Activated CD4-positive, alpha-beta T cell treated with anti-CD3 and anti-CD28 coated beads, Interleukin-2, amount 10 ng/mL, durations not matched to agents 24 days and 14 days (primary cell): Measurements from ENCODE around the gene NTPCR. TPM values are rescaled to one million over a fixed set of nuclear protein-coding genes. Genes with fewer than 3 reads are reported as not detected.
"Not testable (repeated sequence)": the region's sequence is repeated elsewhere in the genome, so short reads cannot be mapped to it uniquely, and the experiment has no call there.

Source experiments
- DNase-seq: peaks from one replicate; pipeline ENCODE4 v3.0.0; 2022
- H3K27ac Mint-ChIP-seq: one replicate; pipeline ENCODE4 v1.8.0; 2022; ENCODE audit warnings: mild to moderate bottlenecking, mixed read lengths
- H3K27me3 Mint-ChIP-seq: one replicate; pipeline ENCODE4 v1.8.0; 2022; ENCODE audit warnings: mixed read lengths
- H3K36me3 Mint-ChIP-seq: one replicate; pipeline ENCODE4 v1.8.0; 2022; ENCODE audit warnings: low read depth, mild to moderate bottlenecking, mixed read lengths
- H3K4me1 Mint-ChIP-seq: one replicate; pipeline ENCODE4 v1.8.0; 2021; ENCODE audit warnings: mixed read lengths
- H3K4me3 Mint-ChIP-seq: one replicate; pipeline ENCODE4 v1.8.0; 2022; ENCODE audit warnings: mild to moderate bottlenecking, moderate library complexity, mixed read lengths
- H3K9me3 Mint-ChIP-seq: one replicate; pipeline ENCODE4 v1.8.0; 2021; ENCODE audit warnings: mixed read lengths
- intact Hi-C: fragments of 100-400 bp; cut with micrococcal nuclease; formaldehyde crosslinking; loops from one replicate; pipeline ENCODE4 v1.15.1; 2023
- total RNA-seq: library from RNA; stranded (reverse); gene quantifications from 2 replicates; pipeline ENCODE4 v1.2.3, GENCODE V29; 2022

NTPCR gene
- 30.0 and 30.5 TPM in 2 replicates for total RNA-seq

- DNase-seq = peak; percentile 99
- H3K4me1 Mint-ChIP-seq = peaks cover 32% of the 10 kb centered on the region
- H3K36me3 Mint-ChIP-seq = peaks cover 7% of the 10 kb centered on the region
- intact Hi-C loops = loop anchor here (1.0 to 5.0 kb wide), 6 partner anchors 26 to 377 kb away; partner anchors contain the start of genes MAP10, MAP3K21, PCNX2 and SIPA1L2
- H3K4me3 Mint-ChIP-seq = peak within 1 kb of the TSS; percentile 94
- no peaks in the 10 kb centered on the region for H3K27me3 Mint-ChIP-seq
- H3K27ac Mint-ChIP-seq = peak within 1 kb of the TSS; percentile 93
- H3K9me3 Mint-ChIP-seq = peaks cover 9% of the 10 kb centered on the region
Measured at GRCh38 chr1:232950197-232951176, at the start of gene NTPCR. Gene NTPCR, plus strand, starts transcription at chr1:232950611. Its CDS starts 100 bp downstream, at chr1:232950711.

GRCh38 chr1:232900818-232901217 is 49.6 kb upstream of the NTPCR start:
- Mint-ChIP-seq H3K27me3 (no peaks in the 10 kb centered on the region), H3K27ac (no peak overlapping the region), H3K36me3 (peaks cover 1% of the 10 kb centered on the region), H3K4me1 (peaks cover 35% of the 10 kb centered on the region), H3K9me3 (peaks cover 3% of the 10 kb centered on the region), H3K4me3 (no peak overlapping the region)
- intact Hi-C loops = no loop called here
- DNase-seq = no peak

GRCh38 chr1:232901255-232901654 is 49.2 kb upstream of the NTPCR start:
- no peak overlapping the region for H3K27ac Mint-ChIP-seq

GRCh38 chr1:232902774-232903350 is 47.5 kb upstream of the NTPCR start:
- Mint-ChIP-seq H3K4me3 (no peak overlapping the region), H3K27ac (no peak overlapping the region), H3K4me1 (peaks cover 41% of the 10 kb centered on the region), H3K27me3 (no peaks in the 10 kb centered on the region), H3K9me3 (peaks cover 3% of the 10 kb centered on the region), H3K36me3 (peaks cover 1% of the 10 kb centered on the region)
- DNase-seq = no peak
- intact Hi-C loops = no loop called here

More at GRCh38 chr1:232901255-232901654, 49.2 kb upstream of the NTPCR start:
- DNase-seq = peak; percentile 69
- peaks cover 3% of the 10 kb centered on the region for H3K9me3 Mint-ChIP-seq
- peaks cover 38% of the 10 kb centered on the region for H3K4me1 Mint-ChIP-seq
- intact Hi-C loops = no loop called here
- peak overlapping the region; percentile 28 for H3K4me3 Mint-ChIP-seq
- peaks cover 1% of the 10 kb centered on the region for H3K36me3 Mint-ChIP-seq
- H3K27me3 Mint-ChIP-seq = no peaks in the 10 kb centered on the region

GRCh38 chr1:232904131-232904530 is 46.3 kb upstream of the NTPCR start:
- H3K4me1 Mint-ChIP-seq = peaks cover 42% of the 10 kb centered on the region
- no peaks in the 10 kb centered on the region for H3K9me3 Mint-ChIP-seq
- no peaks in the 10 kb centered on the region for H3K27me3 Mint-ChIP-seq
- H3K27ac Mint-ChIP-seq = no peak overlapping the region
- H3K4me3 Mint-ChIP-seq = no peak overlapping the region
- H3K36me3 Mint-ChIP-seq = no peaks in the 10 kb centered on the region
- intact Hi-C loops = no loop called here
- DNase-seq = no peak

GRCh38 chr1:232904566-232904965 is 45.8 kb upstream of the NTPCR start:
- H3K9me3 Mint-ChIP-seq = no peaks in the 10 kb centered on the region
- no peak overlapping the region for H3K4me3 Mint-ChIP-seq
- intact Hi-C loops = no loop called here
- DNase-seq = peak; percentile 73
- no peaks in the 10 kb centered on the region for H3K36me3 Mint-ChIP-seq
- H3K27me3 Mint-ChIP-seq = no peaks in the 10 kb centered on the region
- peak overlapping the region; percentile 57 for H3K27ac Mint-ChIP-seq
- H3K4me1 Mint-ChIP-seq = peaks cover 46% of the 10 kb centered on the region

GRCh38 chr1:232905331-232906034 is 44.9 kb upstream of the NTPCR start:
- Mint-ChIP-seq H3K27ac (peak overlapping the region; percentile 27), H3K4me1 (peaks cover 51% of the 10 kb centered on the region)

GRCh38 chr1:232906441-232906840 is 44.0 kb upstream of the NTPCR start:
- peaks cover 51% of the 10 kb centered on the region for H3K4me1 Mint-ChIP-seq

More at GRCh38 chr1:232905331-232906034, 44.9 kb upstream of the NTPCR start:
- no peaks in the 10 kb centered on the region for H3K36me3 Mint-ChIP-seq
- no peaks in the 10 kb centered on the region for H3K27me3 Mint-ChIP-seq
- peak overlapping the region; percentile 15 for H3K4me3 Mint-ChIP-seq
- H3K9me3 Mint-ChIP-seq = no peaks in the 10 kb centered on the region
- DNase-seq = peak; percentile 70
- intact Hi-C loops = no loop called here

GRCh38 chr1:232908831-232909230 is 41.6 kb upstream of the NTPCR start:
- no peak for DNase-seq
- Mint-ChIP-seq H3K36me3 (no peaks in the 10 kb centered on the region), H3K27ac (no peak overlapping the region), H3K27me3 (peaks cover 2% of the 10 kb centered on the region), H3K4me3 (no peak overlapping the region), H3K9me3 (no peaks in the 10 kb centered on the region), H3K4me1 (peaks cover 41% of the 10 kb centered on the region)
- intact Hi-C loops = no loop called here

More at GRCh38 chr1:232906441-232906840, 44.0 kb upstream of the NTPCR start:
- Mint-ChIP-seq H3K4me3 (no peak overlapping the region), H3K27ac (no peak overlapping the region), H3K36me3 (no peaks in the 10 kb centered on the region), H3K9me3 (no peaks in the 10 kb centered on the region), H3K27me3 (no peaks in the 10 kb centered on the region)
- no peak for DNase-seq
- intact Hi-C loops = no loop called here

GRCh38 chr1:232909752-232910151 is 40.7 kb upstream of the NTPCR start:
- DNase-seq = no peak
- Mint-ChIP-seq H3K27ac (no peak overlapping the region), H3K27me3 (peaks cover 4% of the 10 kb centered on the region), H3K4me3 (no peak overlapping the region), H3K9me3 (no peaks in the 10 kb centered on the region), H3K36me3 (no peaks in the 10 kb centered on the region), H3K4me1 (peaks cover 40% of the 10 kb centered on the region)
- intact Hi-C loops = no loop called here

GRCh38 chr1:232911027-232911599 is 39.3 kb upstream of the NTPCR start:
- H3K36me3 Mint-ChIP-seq = no peaks in the 10 kb centered on the region
- H3K4me1 Mint-ChIP-seq = peaks cover 30% of the 10 kb centered on the region
- no peak overlapping the region for H3K4me3 Mint-ChIP-seq
- intact Hi-C loops = no loop called here
- peaks cover 4% of the 10 kb centered on the region for H3K27me3 Mint-ChIP-seq
- no peaks in the 10 kb centered on the region for H3K9me3 Mint-ChIP-seq
- DNase-seq = no peak
- H3K27ac Mint-ChIP-seq = no peak overlapping the region

- Mint-ChIP-seq H3K4me1 (peaks cover 33% of the 10 kb centered on the region), H3K27me3 (peaks cover 4% of the 10 kb centered on the region), H3K9me3 (peaks cover 9% of the 10 kb centered on the region), H3K4me3 (no peak overlapping the region), H3K36me3 (no peaks in the 10 kb centered on the region), H3K27ac (no peak overlapping the region)
- intact Hi-C loops = no loop called here
- DNase-seq = no peak
Measured at GRCh38 chr1:232912845-232913580, 37.4 kb upstream of the NTPCR start.

- H3K27me3 Mint-ChIP-seq, intact Hi-C loops, H3K36me3 Mint-ChIP-seq, H3K4me3 Mint-ChIP-seq, H3K27ac Mint-ChIP-seq, DNase-seq: not testable (repeated sequence)
- Mint-ChIP-seq H3K4me1 (peaks cover 30% of the 10 kb centered on the region), H3K9me3 (peaks cover 14% of the 10 kb centered on the region)
Measured at GRCh38 chr1:232914271-232914670, 36.1 kb upstream of the NTPCR start.
